Measurements from ENCODE around the gene CHGA.

Gene CHGA

DNA sequence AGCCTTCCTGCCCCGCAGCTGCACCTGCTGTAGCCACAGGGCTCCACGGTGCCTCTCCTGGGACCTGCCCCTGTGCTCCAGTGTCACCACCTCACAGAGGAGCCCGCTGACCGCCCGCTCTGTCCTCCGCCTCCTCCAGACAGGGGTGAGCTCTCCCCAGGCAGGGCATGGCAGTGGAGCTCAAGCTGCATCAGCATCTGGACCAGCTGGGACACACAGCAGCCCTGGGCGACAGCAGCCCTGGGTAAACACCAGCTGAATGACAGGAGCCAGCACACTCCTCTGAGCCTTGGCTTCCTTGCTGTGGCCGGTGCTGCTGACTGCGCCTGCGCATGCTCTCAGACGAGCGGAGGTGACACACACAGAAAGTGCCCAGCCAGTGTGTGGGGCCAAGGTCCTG is 22.0 kb downstream of the CHGA start:
- no peak for DNase-seq (ENCODE audit: low read depth, low spot score)

DNA sequence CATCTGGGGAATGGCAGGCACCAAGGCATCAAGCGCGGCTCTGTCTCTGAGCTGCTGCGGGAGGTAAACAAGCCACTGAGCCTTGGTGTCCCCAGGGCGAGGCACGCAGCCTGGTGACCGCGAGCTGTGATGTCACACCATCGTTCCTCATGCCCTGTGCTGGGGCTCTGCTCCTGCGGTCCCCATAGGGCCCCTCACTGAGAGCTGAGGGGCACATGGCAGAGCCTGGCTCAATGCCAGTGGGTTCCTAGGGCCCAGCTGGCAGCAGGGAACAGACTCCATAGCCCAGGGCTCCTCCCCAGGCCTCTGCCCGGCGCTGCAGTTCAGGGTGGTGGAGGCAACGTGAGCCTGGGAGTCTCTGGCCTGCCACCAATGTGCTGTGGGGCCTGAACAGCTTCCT is 22.6 kb downstream of the CHGA start:
- no peak for DNase-seq (ENCODE audit: low read depth, low spot score)

DNA sequence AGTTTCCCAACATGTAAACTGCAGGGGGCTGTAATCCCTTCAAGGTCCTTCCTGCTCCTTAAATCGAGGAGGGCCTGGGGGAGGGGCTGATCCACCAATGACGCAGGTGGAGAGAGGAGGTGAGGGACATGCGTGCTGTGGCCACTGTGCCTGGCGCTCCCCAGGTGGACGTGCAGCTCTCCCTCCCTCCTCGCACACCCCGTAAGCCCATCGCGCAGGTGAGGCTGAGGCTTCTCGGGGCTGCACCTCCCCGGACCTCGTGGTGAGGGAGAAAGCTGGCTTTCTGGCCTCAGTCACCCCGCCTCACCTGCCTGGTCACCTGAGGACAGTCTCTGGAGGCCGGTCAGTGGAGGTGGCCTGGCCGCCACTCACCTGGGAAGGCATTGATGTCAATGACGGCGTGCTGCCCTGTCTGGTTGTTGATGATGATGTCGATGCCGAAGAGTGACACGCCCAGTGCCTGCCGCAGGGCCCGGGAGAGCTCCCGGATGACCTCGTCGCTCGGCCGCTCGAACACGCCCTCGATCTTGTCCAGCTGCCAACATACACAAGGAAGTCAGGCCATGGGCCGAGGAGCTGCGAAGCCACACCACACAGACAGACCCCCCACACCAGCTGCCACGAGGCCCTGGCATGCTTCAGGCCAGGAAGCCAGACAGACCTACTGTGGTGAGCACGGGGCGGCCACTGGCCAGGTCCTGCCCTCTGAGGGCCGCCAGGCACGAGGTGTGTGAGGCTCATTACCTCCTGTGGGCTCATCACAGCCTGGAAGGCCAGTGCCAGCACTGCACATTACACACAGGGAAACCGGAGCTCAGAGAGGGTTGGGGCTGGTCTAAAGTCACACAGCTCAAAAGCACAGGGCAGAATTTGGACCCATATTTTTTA is 23.3 kb downstream of the CHGA start:
- DNase-seq (ENCODE audit: low read depth, low spot score) = no peak

DNA sequence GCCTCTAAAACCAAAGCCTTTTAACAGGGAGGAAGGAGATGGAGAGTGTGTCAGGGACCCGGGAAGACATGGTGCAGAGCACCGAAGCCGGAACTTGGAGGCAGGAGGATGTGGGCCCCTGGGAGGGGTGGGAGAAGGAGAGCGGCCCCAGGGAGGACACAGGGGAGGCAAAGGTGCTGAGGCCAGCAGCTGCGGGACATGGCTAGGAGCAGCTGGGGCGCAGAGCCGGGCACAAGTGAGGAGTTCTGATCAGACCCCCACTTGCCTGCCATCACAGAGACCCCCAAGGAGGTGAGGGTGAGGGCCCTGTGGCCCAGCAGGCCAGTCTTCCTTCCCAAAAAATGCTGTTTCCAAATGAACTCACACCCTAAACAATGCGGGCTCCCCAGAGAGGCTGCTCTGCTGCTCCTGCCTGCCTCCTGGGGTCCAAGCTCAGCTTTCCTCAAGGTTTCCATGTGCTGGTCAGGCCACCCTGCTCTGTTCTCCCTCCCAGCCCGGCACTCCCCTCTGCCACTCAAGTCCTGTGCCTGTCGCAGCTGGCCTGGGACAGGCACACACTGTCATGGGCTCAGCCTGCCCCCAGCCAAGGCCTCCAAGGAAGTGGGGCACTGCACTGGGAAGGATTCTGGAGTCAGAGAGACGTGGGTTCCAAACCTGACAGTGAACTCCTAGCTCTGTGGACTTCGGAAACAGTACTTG is 24.0 kb downstream of the CHGA start:
- DNase-seq (ENCODE audit: low read depth, low spot score) = no peak

DNA sequence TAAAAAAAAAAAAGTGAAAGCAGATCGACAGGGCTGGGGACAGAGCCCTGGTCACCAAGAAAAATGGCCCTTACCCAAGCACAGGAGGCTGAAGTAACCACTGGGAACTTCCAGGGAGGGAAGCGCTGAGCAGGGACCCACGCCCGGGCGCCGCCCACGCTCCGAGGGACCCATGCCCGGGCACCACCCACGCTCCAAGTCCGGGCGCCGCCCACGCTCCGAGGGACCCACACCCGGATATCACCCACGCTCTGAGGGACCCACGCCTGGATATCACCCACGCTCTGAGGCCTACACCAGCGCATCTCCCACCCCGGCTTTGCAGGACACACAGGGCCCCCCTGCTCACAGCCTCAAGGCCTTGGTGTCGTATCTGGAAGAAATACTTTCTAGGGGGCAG is 25.7 kb downstream of the CHGA start:
- DNase-seq (ENCODE audit: low read depth, low spot score) = no peak

DNA sequence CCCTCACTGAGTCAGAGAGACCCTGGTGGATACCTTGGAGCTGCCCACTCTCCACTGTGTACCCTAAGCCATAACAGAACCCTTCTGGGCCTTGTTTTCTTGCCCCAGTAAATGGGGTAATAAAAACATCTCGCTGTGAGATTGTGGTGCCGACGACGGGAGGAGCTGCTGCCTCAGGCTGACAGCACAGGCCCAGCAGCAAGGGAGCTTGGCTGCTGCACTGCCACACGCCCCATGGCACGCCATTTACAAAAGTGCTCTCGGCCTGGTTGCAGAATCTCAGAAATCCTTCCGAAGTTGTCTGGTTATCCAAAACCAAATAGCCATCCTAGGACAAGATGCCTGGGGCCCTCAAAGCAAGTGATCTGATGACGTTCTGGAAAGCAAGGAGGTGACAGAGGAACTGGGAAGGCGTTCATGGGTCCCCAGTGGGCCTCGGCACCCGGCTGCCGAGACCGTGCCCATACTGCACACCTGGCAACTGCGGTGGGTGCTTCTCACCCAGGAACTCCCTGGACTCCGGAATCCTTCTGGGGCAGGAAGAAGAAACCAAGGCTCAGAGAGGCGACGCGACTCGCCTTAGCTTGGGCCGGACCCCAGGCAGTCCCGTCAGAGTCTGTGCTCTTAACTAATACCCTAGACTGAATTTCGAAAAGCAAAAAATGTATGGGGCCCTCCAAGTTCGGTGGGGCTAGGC is 26.7 kb downstream of the CHGA start:
- no peak for DNase-seq (ENCODE audit: low read depth, low spot score)

DNA sequence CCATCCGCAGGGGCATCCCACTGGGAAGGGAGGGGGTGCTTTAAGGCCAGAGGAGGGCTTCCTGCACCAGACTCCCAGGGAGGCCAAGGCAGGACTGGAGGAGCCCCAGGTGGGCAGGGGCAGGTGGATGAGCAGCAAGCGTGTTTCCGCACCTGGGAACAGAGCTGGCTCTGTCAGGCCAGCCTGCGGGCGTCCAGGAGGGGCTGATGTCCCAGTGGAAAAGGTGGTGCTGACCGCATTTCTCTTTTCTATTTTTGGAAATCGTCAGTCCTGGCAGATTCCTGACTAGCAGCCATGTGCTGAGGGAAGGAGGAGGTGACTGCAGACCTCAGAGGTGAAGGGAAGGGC is 27.2 kb downstream of the CHGA start:
- DNase-seq (ENCODE audit: low read depth, low spot score) = no peak

DNA sequence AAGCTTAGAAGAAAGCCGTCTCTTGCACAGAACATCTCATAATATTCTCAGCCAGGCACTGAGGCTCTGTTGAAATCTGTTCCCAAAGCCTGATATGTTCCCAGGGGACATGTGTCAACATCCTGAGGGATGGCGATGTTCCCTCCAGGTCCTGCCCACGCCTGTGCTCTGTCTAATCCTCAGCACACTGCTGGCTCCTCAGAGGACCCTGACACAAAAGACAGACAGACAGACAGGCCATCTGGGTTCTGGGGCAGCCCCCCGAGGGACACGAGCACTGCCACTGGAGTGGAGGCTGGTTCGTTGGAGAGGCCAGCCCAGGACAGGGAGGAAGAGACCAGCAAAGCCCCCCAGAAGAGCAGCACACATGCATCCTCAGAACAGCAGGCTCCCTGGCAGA is 27.8 kb downstream of the CHGA start:
- DNase-seq (ENCODE audit: low read depth, low spot score) = no peak

DNA sequence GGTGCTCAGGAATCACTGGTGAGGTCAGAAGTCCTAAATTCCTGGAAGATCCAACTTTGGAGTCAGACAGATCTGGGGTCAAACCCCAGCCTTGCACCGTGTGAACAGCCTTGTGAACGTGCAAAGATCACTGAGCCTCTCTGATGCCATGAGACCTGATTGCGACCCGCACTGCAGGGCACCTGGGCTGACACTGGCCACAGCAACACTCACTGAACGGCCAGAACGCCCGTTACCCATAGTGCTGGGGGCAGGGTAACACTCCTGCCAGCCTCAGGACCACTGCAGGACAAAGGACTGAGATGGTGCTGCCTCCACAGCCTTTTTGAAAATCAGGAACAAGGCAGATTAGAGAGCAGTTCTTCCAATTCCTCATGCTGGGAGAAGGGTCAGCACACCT is 28.3 kb downstream of the CHGA start:
- no peak for DNase-seq (ENCODE audit: low read depth, low spot score)

DNA sequence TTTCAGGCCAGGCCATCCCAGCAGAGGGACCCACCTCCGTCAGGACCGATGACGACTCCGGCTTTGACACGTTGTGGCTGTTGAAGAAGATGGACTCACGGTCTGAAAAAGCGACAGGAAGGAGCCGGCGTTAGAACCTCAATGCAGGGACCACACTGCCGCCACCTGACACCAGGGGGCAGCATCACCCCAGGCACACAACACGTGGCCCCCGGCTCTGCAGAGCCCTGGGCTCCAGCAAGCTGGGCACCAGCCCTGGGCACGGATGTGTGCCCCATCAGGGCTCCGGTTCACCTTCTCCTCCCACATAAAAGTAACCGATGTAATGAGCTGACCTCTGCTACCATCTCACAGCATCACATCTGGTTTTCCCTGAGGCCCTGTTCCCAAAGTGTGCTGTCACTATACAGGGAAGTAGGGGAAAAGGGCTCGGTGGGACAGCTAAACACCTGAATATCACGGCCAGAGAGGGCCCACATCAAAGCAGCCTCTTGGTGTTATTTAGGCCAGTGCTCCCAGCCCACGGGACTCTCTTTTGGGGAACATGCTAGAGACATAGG is 29.0 kb downstream of the CHGA start:
- DNase-seq (ENCODE audit: low read depth, low spot score) = peak; percentile 73

DNA sequence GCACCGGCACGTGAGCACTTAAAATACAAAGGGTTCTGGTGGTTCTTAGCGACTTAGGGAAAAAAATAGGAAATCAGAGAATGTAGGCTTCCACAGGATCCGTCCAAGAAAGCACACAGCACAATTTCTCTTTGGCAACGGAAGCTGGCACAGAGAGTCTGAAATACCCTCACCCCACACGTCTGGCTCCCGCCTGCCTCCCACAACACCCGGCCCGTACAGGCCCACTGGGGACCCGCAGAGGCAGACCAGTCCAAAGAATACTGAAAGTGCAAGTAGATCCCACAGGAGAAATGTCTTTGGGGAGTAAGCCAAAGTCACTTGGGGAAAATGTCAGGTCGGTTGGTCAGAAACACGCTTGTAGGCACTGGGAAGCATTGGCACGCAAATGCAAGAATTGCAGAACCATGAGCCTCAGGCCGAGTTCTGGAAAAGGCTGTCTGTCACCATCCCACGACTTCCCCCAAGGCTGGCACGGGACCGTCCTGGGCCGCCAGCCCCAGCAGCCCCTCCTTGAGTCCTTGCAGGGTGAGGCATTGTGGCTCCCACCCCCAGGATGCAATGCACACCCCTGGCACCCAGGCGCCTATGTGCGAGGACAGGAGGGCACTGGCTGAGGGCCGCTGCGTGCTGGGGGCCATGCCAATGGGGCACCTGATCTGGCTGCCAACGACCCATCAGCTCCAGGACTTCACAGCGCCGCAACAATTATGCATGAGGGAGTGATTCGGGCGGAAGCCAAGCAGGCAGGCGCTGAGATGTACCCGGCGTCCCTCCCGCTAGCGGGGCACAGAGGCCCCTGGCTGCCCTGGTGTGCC is 29.7 kb downstream of the CHGA start:
- DNase-seq (ENCODE audit: low read depth, low spot score) = no peak

DNA sequence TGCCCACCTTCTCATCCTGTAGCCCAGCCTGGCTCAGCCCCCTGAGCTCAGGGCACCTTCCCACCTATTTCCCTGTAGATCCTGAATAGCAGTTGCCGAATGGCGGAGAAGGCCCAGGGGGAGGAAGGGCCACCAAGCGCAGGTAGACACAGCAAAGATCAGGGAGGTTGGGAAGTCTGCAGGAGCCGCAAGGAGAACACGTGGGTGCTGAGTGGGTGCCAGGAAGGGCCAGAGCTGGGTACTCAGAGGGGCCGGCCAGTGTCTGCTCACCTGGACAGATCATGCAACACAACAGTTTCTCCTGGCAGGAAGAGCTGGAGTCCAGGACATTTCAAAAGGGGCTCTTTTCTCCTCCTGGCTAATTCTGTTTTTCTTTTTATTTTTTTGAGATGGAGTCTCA is 30.6 kb downstream of the CHGA start:
- no peak for DNase-seq (ENCODE audit: low read depth, low spot score)

DNA sequence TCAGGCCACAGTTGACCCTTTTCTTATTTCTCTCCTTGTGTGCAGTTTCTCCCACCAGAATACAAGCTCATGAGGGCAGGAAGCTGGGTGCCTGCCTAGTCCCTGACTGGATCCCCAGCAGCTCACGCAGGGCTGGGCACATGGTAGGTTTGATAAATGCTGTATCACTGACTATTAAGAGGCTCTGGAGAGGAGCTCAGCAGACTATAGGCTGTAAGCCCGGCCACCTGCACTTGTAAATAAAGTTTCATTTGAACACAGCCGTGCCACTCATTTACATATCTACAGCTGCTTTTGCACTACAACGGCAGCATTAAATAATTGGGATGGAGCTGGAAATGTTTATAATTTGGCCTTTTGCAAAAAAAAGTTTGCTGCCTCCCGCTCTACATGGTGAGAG is 32.0 kb downstream of the CHGA start:
- DNase-seq (ENCODE audit: low read depth, low spot score) = no peak

DNA sequence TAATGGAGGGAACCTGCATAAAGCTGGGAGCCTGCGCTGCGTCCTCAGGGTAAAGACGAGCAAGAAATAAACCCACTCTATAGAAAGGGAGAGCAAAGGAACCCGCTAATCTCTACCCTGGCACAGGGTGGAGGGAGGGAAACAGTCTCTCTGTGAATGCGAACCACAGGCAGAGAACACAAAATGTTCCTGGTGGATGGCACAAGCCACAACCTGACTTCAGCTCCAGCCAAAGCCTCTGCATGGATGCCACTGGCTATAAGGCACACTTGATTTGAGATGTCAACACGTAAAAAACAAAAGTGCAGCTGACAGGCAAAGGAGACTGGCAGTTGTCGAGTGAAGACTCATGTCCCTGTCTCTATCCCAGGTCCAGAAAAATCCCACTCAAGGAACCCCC is 32.4 kb downstream of the CHGA start:
- DNase-seq (ENCODE audit: low read depth, low spot score) = no peak

DNA sequence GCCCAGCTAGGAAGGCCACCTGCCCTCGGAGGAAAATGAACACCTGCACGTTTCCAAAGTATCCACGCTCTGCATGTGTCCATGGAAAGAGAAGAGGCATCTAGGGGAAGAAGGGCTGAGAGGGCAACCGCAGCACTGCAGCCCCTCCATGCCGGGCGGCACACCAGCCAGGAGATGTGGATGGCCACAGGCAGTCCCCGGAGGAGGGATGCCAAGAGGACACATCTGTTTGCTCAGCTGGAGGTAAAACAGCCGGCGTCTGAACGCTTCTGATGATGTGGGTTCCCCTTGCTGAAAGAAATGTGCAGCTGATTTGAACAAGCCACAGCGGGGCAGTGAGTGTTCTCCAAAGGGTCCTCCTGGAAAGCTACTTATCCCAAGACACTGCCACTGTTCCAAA is 34.0 kb downstream of the CHGA start:
- DNase-seq (ENCODE audit: low read depth, low spot score) = no peak

DNA sequence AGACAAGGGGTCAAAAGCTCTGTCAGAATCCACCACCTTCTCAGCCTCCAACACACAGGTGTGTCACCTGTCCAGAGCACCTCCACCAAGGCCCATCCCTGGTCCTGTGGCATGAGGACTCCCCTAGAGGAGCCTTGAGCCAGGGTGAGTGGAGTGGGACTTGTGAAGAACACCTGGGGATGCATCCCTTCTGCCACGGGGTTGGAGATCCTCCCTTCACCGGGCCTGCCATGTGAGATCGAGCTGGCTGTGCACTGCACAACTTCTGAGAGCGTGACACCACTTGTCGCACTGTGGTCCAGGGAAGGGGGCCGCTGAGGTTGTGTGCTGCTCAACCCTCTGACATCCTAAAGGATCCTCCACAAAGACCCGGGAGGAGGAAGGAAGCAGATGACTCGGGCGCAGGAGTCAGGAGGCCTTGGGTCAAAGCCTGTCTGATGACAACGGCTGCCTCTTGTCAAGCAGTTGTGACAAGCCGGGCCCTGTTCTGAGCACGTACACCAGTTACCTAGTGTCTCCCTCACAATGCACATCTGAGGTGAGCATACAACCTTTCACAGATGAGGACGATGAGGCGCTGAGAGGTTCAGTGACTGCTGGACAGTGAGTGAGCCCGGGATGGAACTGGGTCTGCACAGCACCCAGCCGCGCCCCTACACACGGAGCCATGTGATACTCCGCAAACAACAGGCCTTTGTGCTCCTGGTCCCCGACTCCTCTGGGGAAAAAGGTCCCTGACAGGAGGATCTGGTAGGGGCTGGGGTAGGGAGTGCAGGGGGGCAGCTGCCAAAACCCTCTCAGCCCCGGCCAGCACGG is 35.6 kb downstream of the CHGA start:
- DNase-seq (ENCODE audit: low read depth, low spot score) = no peak

DNA sequence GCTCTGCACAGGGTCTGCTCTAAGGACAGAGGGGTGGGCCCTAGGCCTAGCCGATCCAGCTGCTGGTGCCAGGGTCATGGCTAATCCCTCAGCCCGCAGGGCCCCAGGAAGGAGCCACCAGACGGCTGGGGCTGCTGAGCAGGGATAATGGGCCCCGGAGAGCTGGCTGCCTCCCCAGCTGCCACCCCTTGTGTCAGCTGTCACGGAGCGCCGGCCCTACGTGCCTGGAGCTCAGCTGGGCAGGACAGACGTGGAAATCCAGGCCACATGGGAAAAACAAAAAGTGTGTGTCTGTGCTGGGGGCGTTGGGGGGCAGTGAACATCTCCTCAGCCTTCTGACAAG is 36.2 kb downstream of the CHGA start:
- DNase-seq (ENCODE audit: low read depth, low spot score) = no peak

DNA sequence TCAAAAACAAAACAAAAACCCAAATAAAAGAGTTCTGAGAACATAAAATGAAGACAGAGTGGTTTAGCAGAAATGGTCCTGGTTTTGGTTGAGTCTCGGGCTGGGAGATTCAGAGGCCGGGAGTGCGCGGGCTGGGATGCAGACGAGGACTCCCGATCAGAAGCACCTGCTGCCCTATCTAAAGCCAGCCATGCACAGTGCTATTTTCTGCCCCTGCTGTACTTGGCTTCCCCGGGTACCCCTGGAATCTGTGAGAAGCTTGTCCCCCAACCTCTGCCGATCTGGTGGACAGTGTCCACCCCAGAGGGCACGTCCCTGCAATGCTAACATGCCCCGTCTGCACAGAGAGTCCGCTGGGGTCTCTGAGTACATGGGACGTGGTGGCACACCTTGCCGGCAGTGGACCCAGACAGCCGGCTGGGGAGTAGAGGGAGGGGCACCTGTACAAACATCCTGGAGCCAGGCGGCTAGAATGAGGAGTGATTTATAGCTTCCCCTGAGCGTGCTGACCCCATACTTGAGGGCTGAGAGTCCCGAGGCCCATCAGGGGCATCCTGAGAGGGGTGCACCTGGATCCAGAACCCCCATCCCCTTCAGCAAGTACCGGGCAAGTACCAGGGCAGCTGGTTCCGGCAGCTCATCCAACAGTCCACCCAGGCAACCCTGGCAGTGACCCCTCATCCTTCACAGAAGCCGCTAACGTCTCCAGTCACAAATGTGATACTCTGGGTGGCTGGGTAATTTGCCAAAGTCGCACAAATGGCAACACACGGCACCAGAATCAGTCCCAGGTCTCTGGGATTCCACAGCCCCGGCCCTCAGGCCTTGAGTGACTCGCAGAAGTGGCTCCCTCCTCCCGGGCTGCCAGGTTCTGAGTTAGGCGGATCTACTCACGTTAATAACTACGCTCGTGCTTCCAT is 37.1 kb downstream of the CHGA start:
- no peak for DNase-seq (ENCODE audit: low read depth, low spot score)

DNA sequence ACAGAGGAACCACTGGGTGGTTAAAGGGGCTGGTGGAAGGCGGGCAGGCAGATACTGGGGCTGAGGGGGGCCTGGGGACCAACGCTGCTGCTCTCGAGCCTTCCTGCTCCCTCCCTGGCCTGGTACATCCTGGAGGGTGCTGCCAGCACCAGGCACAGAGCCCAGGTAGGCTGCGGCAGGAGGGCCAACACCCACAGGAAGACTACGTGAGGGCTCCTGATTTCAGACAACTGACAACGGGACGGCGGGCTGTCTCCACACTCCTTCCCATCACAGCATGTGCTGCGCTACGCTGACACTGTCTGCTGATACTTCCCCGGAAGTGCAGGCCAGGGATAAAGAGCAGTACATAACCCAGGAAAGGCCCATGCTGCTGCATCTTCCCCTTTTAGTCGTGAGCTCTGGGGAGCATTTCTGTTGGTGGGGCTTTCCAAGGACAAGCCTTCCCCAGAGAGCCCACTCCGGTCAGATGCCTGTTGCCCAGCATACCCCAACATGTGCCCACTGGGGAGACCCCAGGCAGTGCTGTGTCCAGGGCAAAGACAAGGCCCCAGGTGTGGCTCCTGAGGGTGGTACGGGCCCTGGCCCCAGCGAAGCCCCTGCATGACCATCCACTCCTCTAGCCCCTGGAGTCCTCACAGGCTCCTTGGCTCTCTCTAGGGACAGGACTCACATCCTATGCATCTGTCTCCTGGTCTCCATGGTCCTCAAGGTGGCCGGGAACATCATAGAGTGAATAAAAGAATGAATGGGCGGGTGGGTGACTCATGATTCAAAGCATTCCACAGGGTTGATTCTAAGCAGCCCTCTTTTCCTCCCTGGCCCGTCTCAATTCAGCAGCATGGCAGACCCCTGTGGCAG is 38.0 kb downstream of the CHGA start:
- no peak for DNase-seq (ENCODE audit: low read depth, low spot score)

Measured in activated naive CD8-positive, alpha-beta T cell treated with anti-CD3 and anti-CD28 coated beads, Interleukin-2, amount 50 U/mL, for 16 hours (primary cell).